HEK293 (cell line): Measurements from ENCODE around the gene CEBPZ.

Experiments
- CTCF ChIA-PET: fragments of 350-600 bp; formaldehyde crosslinking; extraction: SDS; loops from one replicate; lab custom pipeline; 2021; ENCODE audit warnings: antibody characterized with exemption; lab: Yijun Ruan, JAX
- POLR2A ChIA-PET: fragments of 300-600 bp; formaldehyde crosslinking; extraction: SDS; loops from one replicate; lab custom pipeline; 2020; ENCODE audit warnings: antibody characterized with exemption, inconsistent platforms; lab: Yijun Ruan, JAX
- H3K27ac ChIP-seq: fragments of 200-500 bp; sonication (Bioruptor generic); 2 replicates; pipeline ENCODE4 v1.5.1; 2014; ENCODE audit warnings: low read depth, low read length, control low read depth, inconsistent platforms; ENCODE audit errors: extremely low read depth
- H3K36me3 ChIP-seq, 2 experiments: fragments of 200-500 bp in 1 of 2; sonication (Bioruptor generic) in 1 of 2; 1 replicate in 1 of 2; 2 replicates in 1 of 2; pipeline ENCODE4 v1.5.1; 2014 to 2017; ENCODE audit warnings: inconsistent platforms in 2 of 2, low read length in 2 of 2; ENCODE audit not compliant: control insufficient read depth in 2 of 2, insufficient read depth in 1 of 2
- H3K4me1 ChIP-seq: fragments of 200-500 bp; sonication (Bioruptor generic); 2 replicates; pipeline ENCODE4 v1.5.1; 2014; ENCODE audit warnings: mild to moderate bottlenecking, low read length, inconsistent platforms; ENCODE audit not compliant: control insufficient read depth, insufficient read depth
- H3K4me3 ChIP-seq: 2 replicates; pipeline ENCODE4 v1.5.1; 2011; ENCODE audit warnings: low read depth, mild to moderate bottlenecking, control low read depth, low read length, moderate library complexity
- H3K9me3 ChIP-seq: fragments of 200-500 bp; sonication (Bioruptor generic); 2 replicates; pipeline ENCODE4 v1.5.1; 2014; ENCODE audit warnings: low read depth, low read length, inconsistent platforms; ENCODE audit not compliant: control insufficient read depth, insufficient read depth
- ATF2 ChIP-seq: fragments of 450-650 bp; formaldehyde crosslinking; IDR thresholded peaks from 2 replicates; pipeline ENCODE4 v1.5.1; 2016; ENCODE audit warnings: missing biosample characterization, missing genetic modification characterization, low read depth
- GLI2 ChIP-seq: fragments of 450-650 bp; formaldehyde crosslinking; IDR thresholded peaks from 2 replicates; pipeline ENCODE4; 2017; ENCODE audit warnings: missing biosample characterization, missing genetic modification characterization, low read depth, borderline replicate concordance
- GLI4 ChIP-seq: fragments of 450-650 bp; formaldehyde crosslinking; IDR thresholded peaks from 2 replicates; pipeline ENCODE4 v1.5.1; 2016; ENCODE audit warnings: missing biosample characterization, missing genetic modification characterization
- HOXA7 ChIP-seq: sonication (generic); formaldehyde crosslinking; IDR thresholded peaks from 2 replicates; pipeline ENCODE4 v1.8.1; 2022; ENCODE audit warnings: missing genetic modification reagents, borderline replicate concordance
- INSM2 ChIP-seq: fragments of 450-650 bp; formaldehyde crosslinking; IDR thresholded peaks from 2 replicates; pipeline ENCODE4 v1.5.1; 2016; ENCODE audit warnings: missing biosample characterization, missing genetic modification characterization
- KLF8 ChIP-seq: fragments of 450-650 bp; formaldehyde crosslinking; IDR thresholded peaks from 2 replicates; pipeline ENCODE4 v1.5.1; 2016; ENCODE audit warnings: missing biosample characterization, missing genetic modification characterization
- TRIM28 ChIP-seq: IDR thresholded peaks from 2 replicates; pipeline ENCODE4 v1.6.1; 2011; ENCODE audit warnings: low read length, control low read depth, borderline replicate concordance
- YY1 ChIP-seq: fragments of 450-650 bp; formaldehyde crosslinking; IDR thresholded peaks from 2 replicates; pipeline ENCODE4 v1.5.1; 2018; ENCODE audit warnings: missing biosample characterization, missing genetic modification characterization
- ZBTB17 ChIP-seq: fragments of 450-650 bp; formaldehyde crosslinking; IDR thresholded peaks from 2 replicates; pipeline ENCODE4 v1.5.1; 2016; ENCODE audit warnings: missing biosample characterization, missing genetic modification characterization
- ZFHX2 ChIP-seq: fragments of 450-650 bp; formaldehyde crosslinking; conservative IDR thresholded peaks from 2 replicates; pipeline ENCODE4 v1.5.1; 2016; ENCODE audit warnings: missing biosample characterization, missing genetic modification characterization
- ZNF16 ChIP-seq: fragments of 450-650 bp; formaldehyde crosslinking; IDR thresholded peaks from 2 replicates; pipeline ENCODE4 v1.5.1; 2016; ENCODE audit warnings: low read depth, missing biosample characterization, missing genetic modification characterization
- ZNF19 ChIP-seq: fragments of 450-650 bp; formaldehyde crosslinking; IDR thresholded peaks from 2 replicates; pipeline ENCODE4; 2016; ENCODE audit warnings: missing biosample characterization, missing genetic modification characterization, low read depth
- ZNF248 ChIP-seq: fragments of 450-650 bp; formaldehyde crosslinking; IDR thresholded peaks from 2 replicates; pipeline ENCODE4 v1.5.1; 2017; ENCODE audit warnings: missing biosample characterization, missing genetic modification characterization
- ZNF501 ChIP-seq: fragments of 450-650 bp; formaldehyde crosslinking; IDR thresholded peaks from 2 replicates; pipeline ENCODE4 v1.5.1; 2016; ENCODE audit warnings: missing biosample characterization, missing genetic modification characterization
- ZNF510 ChIP-seq: fragments of 450-650 bp; formaldehyde crosslinking; IDR thresholded peaks from 2 replicates; pipeline ENCODE4 v1.5.1; 2018; ENCODE audit warnings: mild to moderate bottlenecking, missing genetic modification characterization, missing biosample characterization; ENCODE audit not compliant: insufficient replicate concordance
- ZNF529 ChIP-seq: fragments of 450-650 bp; formaldehyde crosslinking; IDR thresholded peaks from 2 replicates; pipeline ENCODE4 v1.5.1; 2017; ENCODE audit warnings: missing genetic modification characterization, missing biosample characterization; ENCODE audit not compliant: insufficient replicate concordance
- ZNF600 ChIP-seq: fragments of 450-650 bp; formaldehyde crosslinking; IDR thresholded peaks from 2 replicates; pipeline ENCODE4 v1.5.1; 2016; ENCODE audit warnings: missing biosample characterization, missing genetic modification characterization
- ZNF623 ChIP-seq: fragments of 450-650 bp; formaldehyde crosslinking; IDR thresholded peaks from 2 replicates; pipeline ENCODE4 v1.5.1; 2016; ENCODE audit warnings: missing biosample characterization, missing genetic modification characterization
- ZNF629 ChIP-seq: fragments of 450-650 bp; formaldehyde crosslinking; IDR thresholded peaks from 2 replicates; pipeline ENCODE4 v1.5.1; 2017; ENCODE audit warnings: missing biosample characterization, missing genetic modification characterization
- ZNF777 ChIP-seq: fragments of 450-650 bp; formaldehyde crosslinking; IDR thresholded peaks from 2 replicates; pipeline ENCODE4 v1.5.1; 2017; ENCODE audit warnings: missing biosample characterization, missing genetic modification characterization, borderline replicate concordance
- ZNF785 ChIP-seq: fragments of 450-650 bp; formaldehyde crosslinking; IDR thresholded peaks from 2 replicates; pipeline ENCODE4 v1.5.1; 2016; ENCODE audit warnings: missing biosample characterization, missing genetic modification characterization
- ZSCAN16 ChIP-seq: fragments of 450-650 bp; formaldehyde crosslinking; IDR thresholded peaks from 2 replicates; pipeline ENCODE4 v1.5.1; 2016; ENCODE audit warnings: missing biosample characterization, missing genetic modification characterization
- TF ChIP-seq, protein P1 (sequence below): fragments of 450-650 bp; formaldehyde crosslinking; conservative IDR thresholded peaks from 2 replicates; pipeline ENCODE4 v1.5.1; 2016; ENCODE audit warnings: low read depth, missing biosample characterization, missing genetic modification characterization

CEBPZ gene

DNA sequence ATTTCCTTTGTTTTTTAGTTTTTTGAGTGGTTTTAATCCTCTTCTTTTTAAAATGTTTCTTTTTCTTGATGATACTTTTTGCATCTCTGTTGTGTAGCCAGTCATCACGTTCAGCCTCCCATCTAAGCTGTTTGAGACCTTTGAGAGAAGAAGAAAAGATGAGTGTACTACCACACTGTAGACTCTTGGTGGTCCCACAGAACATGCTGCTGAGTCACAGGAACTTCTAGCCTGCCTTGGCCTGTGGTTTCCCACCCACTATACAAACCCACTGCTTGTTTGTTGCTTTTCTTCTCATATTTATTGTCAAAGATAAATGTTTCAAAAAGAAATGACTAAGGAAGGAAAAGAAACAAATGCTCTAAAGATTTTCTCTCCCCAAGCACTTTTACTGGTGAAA is 29.6 kb downstream of the CEBPZ start:
- ChIA-PET CTCF (interaction anchor here (0.5 to 0.6 kb wide), 2 partner anchors 33 to 689 kb away, joined by 3 read pairs; no protein-coding TSS in a partner anchor), POLR2A (no interaction called here)

DNA sequence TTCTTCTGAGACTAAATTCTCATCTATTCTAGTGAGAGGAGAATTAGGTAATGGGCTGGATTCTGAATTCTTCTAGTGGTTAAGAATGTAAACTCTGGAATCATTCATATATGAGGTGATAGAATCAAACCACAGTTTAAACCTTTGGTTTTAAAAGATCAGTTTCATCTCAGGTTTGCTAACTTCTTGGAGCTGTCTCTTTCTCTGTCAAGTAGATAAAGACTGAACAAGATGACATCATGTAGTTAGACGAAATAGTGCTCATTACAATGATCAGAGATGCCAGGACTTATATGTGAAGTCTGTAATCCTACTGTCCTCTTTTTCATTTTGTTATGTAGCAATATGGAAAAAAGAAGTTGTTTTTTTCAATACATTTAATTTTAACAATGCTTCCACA is 30.2 kb downstream of the CEBPZ start:
- peak; percentile 86 for TF ChIP-seq ATF2 (tag by site-specific recombination)
- TF ChIP-seq KLF8 (tag by site-specific recombination), result no peak
- 0 out of 2 replicates have a peak, but pooled peaks have one; percentile 22 for TF ChIP-seq ZBTB17 (tag by site-specific recombination)
- TF ChIP-seq ZNF629 (tag by site-specific recombination), result 0 out of 2 replicates have a peak, but pooled peaks have one; percentile 16
- POLR2A ChIA-PET, result no interaction called here
- Histone ChIP-seq H3K36me3 (peaks cover 54 to 65% of the 10 kb centered on the region in 2 experiments), H3K27ac (no peak overlapping the region), H3K9me3 (0 out of 2 replicates have a peak, but pooled peaks cover 3% of the 10 kb centered on the region), H3K4me1 (no peaks in the 10 kb centered on the region), H3K4me3 (no peak overlapping the region)
- CTCF ChIA-PET, result interaction anchor here (0.6 to 1.0 kb wide), 2 partner anchors 12 to 34 kb away, joined by 3 read pairs; no protein-coding TSS in a partner anchor

More for the DNA sequence above, 29.6 kb downstream of the CEBPZ start:
- no peak for TF ChIP-seq GLI4 (tag by site-specific recombination)
- no peak for TF ChIP-seq ZNF248 (tag by site-specific recombination)
- no peak for TF ChIP-seq ZNF529 (tag by site-specific recombination)
- TF ChIP-seq ZFHX2 (tag by site-specific recombination), result no peak
- no peak for TF ChIP-seq GLI2 (tag by site-specific recombination)
- TF ChIP-seq ZNF629 (tag by site-specific recombination), result no peak
- no peak for TF ChIP-seq TRIM28
- TF ChIP-seq HOXA7 (CRISPR knock-in tag), result no peak
- TF ChIP-seq ZNF785 (tag by site-specific recombination), result no peak
- TF ChIP-seq ZNF19 (tag by site-specific recombination), result no peak
- TF ChIP-seq ZNF777, result no peak
- no peak for TF ChIP-seq ZNF510
- no peak for TF ChIP-seq ZSCAN16 (tag by site-specific recombination)
- TF ChIP-seq, protein P1, sequence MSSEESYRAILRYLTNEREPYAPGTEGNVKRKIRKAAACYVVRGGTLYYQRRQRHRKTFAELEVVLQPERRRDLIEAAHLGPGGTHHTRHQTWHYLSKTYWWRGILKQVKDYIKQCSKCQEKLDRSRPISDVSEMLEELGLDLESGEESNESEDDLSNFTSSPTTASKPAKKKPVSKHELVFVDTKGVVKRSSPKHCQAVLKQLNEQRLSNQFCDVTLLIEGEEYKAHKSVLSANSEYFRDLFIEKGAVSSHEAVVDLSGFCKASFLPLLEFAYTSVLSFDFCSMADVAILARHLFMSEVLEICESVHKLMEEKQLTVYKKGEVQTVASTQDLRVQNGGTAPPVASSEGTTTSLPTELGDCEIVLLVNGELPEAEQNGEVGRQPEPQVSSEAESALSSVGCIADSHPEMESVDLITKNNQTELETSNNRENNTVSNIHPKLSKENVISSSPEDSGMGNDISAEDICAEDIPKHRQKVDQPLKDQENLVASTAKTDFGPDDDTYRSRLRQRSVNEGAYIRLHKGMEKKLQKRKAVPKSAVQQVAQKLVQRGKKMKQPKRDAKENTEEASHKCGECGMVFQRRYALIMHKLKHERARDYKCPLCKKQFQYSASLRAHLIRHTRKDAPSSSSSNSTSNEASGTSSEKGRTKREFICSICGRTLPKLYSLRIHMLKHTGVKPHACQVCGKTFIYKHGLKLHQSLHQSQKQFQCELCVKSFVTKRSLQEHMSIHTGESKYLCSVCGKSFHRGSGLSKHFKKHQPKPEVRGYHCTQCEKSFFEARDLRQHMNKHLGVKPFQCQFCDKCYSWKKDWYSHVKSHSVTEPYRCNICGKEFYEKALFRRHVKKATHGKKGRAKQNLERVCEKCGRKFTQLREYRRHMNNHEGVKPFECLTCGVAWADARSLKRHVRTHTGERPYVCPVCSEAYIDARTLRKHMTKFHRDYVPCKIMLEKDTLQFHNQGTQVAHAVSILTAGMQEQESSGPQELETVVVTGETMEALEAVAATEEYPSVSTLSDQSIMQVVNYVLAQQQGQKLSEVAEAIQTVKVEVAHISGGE (tag by site-specific recombination), result no peak
- no peak for TF ChIP-seq ZNF16
- TF ChIP-seq INSM2, result no peak
- no peak for TF ChIP-seq ZNF501 (tag by site-specific recombination)
- no peak for TF ChIP-seq ZNF600 (tag by site-specific recombination)
- no peak for TF ChIP-seq YY1 (tag by site-specific recombination)
- TF ChIP-seq ZNF623 (tag by site-specific recombination), result no peak
- Histone ChIP-seq H3K4me1 (no peaks in the 10 kb centered on the region), H3K4me3 (no peak overlapping the region), H3K36me3 (peaks cover 60 to 71% of the 10 kb centered on the region in 2 experiments), H3K9me3 (0 out of 2 replicates have a peak, but pooled peaks cover 3% of the 10 kb centered on the region), H3K27ac (no peak overlapping the region)
